HCT116 (cell line): ENCODE results near the gene COG2.

Source experiments
- CTCF ChIP-seq, 3 experiments: fragments of 200-600 bp in 1 of 3; sonication (generic) in 1 of 3; IDR thresholded peaks in 2 of 3; conservative IDR thresholded peaks in 1 of 3; 2 replicates each; pipeline ENCODE4 v1.5.1; 2012 to 2017; ENCODE audit warnings: low read depth in 2 of 3, low read length in 2 of 3, antibody characterized with exemption in 1 of 3, borderline replicate concordance in 1 of 3, control low read depth in 1 of 3, mild to moderate bottlenecking in 1 of 3, mixed read lengths in 1 of 3, mixed run types in 1 of 3, moderate library complexity in 1 of 3; ENCODE audit not compliant: insufficient read depth in 1 of 3
- EZH2 ChIP-seq: fragments of 200-600 bp; sonication (generic); IDR thresholded peaks from 2 replicates; pipeline ENCODE4 v1.6.1; 2017; ENCODE audit warnings: antibody characterized with exemption, mixed run types
- EZH2phosphoT487 ChIP-seq: fragments of 200-600 bp; IDR thresholded peaks from 2 replicates; pipeline ENCODE4 v1.6.1; 2018; ENCODE audit warnings: antibody characterized with exemption, borderline replicate concordance
- POLR2A ChIP-seq: IDR thresholded peaks from 2 replicates; pipeline ENCODE4 v1.7.0; 2011; ENCODE audit warnings: borderline replicate concordance; ENCODE audit not compliant: insufficient read depth, insufficient read length; ENCODE audit errors: extremely low read depth
- POLR2AphosphoS5 ChIP-seq: IDR thresholded peaks from 2 replicates; pipeline ENCODE4 v1.6.1; 2011; ENCODE audit warnings: mild to moderate bottlenecking, low read depth, low read length, moderate library complexity
- REST ChIP-seq: IDR thresholded peaks from 2 replicates; pipeline ENCODE4 v1.6.1; 2012; ENCODE audit warnings: low read depth
- SIN3A ChIP-seq: IDR thresholded peaks from 2 replicates; pipeline ENCODE4 v1.6.1; 2012; ENCODE audit warnings: low read depth
- YY1 ChIP-seq: IDR thresholded peaks from 2 replicates; pipeline ENCODE4 v1.6.1; 2011; ENCODE audit warnings: low read length, low read depth, moderate library complexity, mild to moderate bottlenecking; ENCODE audit not compliant: insufficient replicate concordance; ENCODE audit errors: extremely low read depth
- TF ChIP-seq, protein P1 (sequence below): IDR thresholded peaks from 2 replicates; pipeline ENCODE4 v1.6.1; 2012
- TF ChIP-seq, protein P2 (sequence below): IDR thresholded peaks from 2 replicates; pipeline ENCODE4 v1.6.1; 2012

- TF ChIP-seq POLR2AphosphoS5 (no peak), SIN3A (no peak), CTCF (IDR thresholded peaks at IDR 0.05 in 2 of 3, conservative IDR thresholded peaks at IDR 0.05 in 1 of 3; ENCODE audit: borderline replicate concordance in 1 of 3, insufficient read depth in 1 of 3, low read depth in 2 of 3, low read length in 2 of 3) (no peak), REST (no peak), POLR2A (no peak), EZH2 (no peak), EZH2phosphoT487 (no peak), YY1 (no peak)
- TF ChIP-seq, protein P1, sequence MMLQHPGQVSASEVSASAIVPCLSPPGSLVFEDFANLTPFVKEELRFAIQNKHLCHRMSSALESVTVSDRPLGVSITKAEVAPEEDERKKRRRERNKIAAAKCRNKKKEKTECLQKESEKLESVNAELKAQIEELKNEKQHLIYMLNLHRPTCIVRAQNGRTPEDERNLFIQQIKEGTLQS: no peak
- TF ChIP-seq, protein P2, sequence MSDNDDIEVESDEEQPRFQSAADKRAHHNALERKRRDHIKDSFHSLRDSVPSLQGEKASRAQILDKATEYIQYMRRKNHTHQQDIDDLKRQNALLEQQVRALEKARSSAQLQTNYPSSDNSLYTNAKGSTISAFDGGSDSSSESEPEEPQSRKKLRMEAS: no peak
Measured at GRCh38 chr1:230713138-230713537, 70.9 kb downstream of the COG2 start.
